NCI-H345 treated with DMSO at 0.1 percent for 48 hours (cell line): ENCODE data around the gene D2HGDH.
"Not testable (repeated sequence)": the region's sequence is repeated elsewhere in the genome, so short reads cannot be mapped to it uniquely, and the experiment has no call there.

Experiments used
- DNase-seq: peaks from one replicate; lab custom pipeline; 2025; ENCODE audit not compliant: unreplicated experiment; lab: John Stamatoyannopoulos, UW

The D2HGDH gene

GRCh38 chr2:241806217-241806616 lies 71.8 kb downstream of the D2HGDH start:
- not testable (repeated sequence) for DNase-seq

DNA sequence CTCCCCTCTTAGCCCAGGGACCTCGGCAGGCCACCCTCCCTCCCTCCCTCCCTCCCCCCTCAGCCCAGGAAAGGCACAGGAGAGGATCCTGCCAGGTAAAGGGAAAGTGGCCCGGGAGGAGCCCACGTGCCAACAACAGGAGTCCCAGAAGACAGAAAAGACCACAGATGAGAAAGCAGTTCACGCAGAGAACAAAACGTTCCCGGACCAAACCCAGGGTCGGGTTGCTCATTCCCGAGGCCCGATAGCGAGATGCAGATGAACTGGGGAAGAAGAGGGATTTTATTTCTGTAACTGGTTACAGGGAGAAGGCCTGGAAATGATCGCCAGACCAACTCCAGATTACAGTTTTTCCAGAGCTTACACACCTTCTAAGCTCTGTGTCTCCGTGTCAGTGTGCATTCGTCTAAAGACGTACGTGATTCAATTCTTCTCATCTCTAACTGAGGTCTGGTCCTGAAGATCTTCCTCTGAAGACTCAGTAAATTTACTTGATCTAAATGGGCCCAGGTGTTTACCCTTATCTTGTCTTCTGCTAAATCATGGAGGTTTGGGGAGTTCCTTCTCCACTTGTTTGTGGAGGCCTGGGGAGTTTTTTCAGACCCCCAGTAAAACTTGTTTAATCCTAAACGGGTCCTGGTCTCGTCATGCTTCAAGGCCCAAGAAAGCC lies 73.8 kb downstream of the D2HGDH start:
- no peak for DNase-seq

- DNase-seq, result no peak
Measured at GRCh38 chr2:241808721-241809382, 74.4 kb downstream of the D2HGDH start, which contains the start of gene NEU4. Gene NEU4 (plus strand): TSS chr2:241809193. CDS start chr2:241814485, 5,292 bp downstream.

DNA sequence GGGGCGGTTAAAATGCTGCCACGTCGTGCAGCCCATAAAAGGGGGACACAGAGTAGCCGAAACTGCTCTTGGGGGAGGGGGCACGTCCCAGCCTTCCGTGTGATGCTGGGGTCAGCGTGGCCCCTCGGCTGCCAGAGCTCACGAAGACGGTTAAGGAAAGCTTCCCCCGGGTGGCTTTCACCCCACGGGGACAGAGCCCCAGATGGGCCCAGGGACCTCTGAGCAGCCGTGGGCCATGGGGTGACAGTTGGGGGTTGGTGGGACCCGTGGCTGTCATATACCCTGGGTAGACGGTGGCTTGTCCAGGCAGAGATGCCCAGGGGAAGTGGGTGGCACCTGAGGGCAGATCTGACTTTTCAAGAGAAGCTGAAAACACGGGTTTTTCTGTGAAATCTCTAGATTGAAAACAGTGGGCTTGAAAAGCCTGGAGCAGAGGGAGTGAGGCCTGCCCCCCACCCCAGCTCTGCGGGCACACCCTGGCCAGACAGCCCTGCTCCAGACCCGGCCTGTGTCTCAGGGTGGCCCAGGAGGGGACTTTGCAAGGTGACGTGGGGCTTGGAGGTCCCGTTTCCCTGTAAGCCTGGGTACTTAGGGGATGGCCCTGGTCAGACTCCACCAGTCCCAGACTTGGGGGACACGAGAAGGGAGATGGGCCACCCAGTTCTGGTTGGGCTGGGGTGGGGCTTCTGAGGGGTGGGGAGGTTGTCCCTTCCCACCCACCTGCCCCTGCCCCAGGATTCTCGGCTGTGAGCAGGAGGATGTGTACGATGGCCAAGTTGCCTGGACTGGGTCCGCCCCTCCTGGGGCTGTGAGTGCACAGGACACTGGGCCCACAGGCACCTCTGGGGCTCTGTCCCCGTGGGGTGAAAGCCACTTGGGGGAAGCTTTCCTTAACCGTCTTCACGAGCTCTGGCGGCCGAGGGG lies 75.2 kb downstream of the D2HGDH start:
- DNase-seq, result no peak

GRCh38 chr2:241810307-241811200 lies 76.1 kb downstream of the D2HGDH start:
- no peak for DNase-seq

DNA sequence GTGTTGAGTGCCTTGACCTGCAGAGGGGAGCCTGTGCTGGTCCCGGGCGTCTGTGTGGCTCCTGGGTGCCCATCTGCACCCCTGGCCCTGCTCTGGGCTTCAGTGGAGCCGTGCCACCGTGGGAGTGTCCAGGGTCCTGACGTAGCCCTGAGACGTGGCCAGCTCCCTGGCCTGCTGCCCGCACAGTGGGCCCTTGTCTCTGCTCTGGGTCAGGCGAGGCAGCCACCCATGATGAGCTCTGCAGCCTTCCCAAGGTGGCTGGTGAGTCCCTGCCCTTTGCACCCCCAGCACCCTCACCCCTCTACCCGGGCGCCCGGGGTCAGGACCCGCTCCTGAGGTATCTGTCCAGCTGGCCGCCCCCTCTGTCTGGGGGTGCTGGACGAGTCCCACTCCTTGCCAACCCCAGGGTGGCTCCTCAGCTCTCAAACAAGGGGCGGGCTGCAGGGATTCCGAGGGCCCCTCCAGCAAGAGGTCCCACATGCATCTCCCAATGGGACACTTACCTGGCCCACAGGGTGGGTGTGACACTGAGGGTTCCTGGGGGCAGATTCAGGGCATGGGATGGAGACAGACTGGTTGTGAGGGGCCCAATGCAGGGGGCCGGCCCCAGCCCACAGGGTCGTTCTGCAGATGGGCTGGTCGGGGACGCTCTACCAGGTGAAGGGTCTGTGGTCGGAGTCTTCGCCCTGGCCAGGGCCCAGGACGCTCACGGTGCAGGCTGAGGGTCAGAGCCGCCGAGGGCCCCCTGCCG lies 76.9 kb downstream of the D2HGDH start:
- DNase-seq, result no peak

DNA sequence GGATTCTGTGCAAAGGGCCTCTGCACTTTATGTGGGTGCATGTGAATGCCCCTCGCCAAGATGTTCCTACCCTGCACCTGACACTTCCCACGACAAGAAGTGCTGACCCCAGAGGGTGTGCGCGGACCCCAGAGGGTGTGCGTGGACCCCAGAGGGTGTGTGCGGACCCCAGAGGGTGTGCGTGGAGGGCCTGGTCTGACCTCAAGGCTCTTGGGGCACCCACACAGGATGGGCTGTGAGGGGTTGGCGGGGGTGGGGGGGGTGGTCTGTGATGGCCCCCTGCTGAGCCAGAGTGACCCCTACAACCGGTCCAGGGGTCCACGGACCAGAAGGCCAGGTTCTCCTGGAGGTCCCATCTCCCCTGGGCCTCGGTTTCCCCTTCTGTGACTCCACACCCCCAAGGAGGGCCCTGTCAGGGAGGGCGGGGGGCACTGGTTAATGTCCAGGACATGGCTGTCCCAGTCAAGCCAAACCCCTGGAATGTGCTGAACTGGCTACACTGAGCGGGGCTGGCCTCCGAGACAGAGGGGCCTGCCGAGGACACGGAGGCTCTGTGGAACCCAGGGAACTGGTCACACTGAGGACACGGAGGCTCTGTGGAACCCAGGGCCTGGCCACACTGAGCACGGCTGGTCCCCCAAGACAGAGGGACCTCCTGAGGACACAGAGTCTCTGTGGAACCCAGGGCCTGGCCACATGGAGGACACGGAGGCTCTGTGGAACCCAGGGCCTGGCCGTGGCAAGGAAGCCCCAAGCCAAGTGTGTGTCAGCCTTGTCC lies 77.7 kb downstream of the D2HGDH start:
- DNase-seq, result no peak

GRCh38 chr2:241812730-241813643 lies 78.6 kb downstream of the D2HGDH start:
- DNase-seq, result no peak

DNA sequence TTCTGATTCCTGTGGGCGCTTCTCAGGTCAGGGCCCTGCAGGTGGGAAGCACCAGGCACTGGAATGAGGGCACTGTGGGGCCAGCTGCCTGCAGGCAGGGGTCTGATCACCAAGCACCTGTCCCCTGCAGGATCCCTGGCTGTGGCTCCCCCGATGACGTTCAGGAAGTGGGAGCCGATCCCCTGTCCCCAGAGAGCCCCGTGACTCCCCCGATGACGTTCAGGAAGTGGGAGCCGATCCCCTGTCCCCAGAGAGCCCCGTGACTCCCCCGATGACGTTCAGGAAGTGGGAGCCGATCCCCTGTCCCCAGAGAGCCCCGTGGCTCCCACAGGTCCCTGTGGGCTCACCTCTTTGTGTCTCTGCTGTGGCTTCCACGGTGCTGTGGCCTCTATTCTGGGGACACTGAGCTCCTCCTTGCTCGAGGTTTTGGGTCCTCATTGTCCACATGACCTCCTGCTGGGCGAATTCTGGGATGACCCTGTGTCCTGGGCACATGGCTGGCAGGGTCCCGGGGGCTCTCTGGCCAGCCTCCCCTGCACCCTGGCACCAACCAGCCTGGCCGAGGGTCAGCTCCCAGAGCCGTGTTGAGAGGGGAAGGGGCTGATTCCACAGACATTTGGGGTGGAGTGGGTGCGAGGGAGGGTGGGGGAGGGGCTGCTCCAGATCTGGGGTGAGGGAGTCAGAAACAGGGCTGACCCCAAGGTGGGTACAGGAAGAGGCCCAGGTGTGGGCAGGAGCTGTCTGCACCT lies 79.4 kb downstream of the D2HGDH start:
- DNase-seq, result no peak

DNA sequence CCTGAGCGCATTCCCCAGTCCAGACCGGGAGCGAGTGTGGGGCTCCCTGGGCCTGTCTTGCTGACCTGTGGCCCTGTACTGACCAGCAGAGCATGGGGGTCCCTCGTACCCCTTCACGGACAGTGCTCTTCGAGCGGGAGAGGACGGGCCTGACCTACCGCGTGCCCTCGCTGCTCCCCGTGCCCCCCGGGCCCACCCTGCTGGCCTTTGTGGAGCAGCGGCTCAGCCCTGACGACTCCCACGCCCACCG lies 79.9 kb downstream of the D2HGDH start:
- DNase-seq, result no peak

DNA sequence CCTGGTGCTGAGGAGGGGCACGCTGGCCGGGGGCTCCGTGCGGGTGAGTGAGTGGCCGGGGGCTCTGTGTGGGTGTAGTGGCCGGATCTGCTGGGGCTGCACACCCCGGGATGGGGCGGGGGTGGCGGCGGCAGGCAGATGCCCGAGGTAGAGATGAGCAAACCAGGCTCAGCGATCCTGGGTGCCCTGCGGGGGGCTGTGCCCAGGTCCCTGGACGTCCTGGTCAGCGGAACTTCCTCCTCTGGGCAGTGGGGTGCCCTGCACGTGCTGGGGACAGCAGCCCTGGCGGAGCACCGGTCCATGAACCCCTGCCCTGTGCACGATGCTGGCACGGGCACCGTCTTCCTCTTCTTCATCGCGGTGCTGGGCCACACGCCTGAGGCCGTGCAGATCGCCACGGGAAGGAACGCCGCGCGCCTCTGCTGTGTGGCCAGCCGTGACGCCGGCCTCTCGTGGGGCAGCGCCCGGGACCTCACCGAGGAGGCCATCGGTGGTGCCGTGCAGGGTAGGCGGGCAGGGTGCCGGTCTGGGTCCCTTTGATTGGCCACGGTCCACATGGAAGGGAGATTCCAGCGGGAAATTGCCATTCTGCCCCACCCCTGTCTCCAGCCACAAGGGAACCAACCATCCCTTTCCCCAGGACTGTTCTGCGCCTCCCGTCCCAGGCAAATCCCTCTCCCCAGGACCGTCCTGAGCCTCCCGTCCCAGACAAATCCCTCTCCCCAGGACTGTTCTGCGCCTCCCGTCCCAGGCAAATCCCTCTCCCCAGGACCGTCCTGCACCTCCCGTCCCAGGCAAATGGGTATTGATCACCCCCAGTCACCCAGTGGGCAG lies 80.4 kb downstream of the D2HGDH start:
- no peak for DNase-seq

- DNase-seq, result no peak
Measured at GRCh38 chr2:241815477-241816430, 81.3 kb downstream of the D2HGDH start.

- no peak for DNase-seq
Measured at GRCh38 chr2:241816431-241817121, 82.1 kb downstream of the D2HGDH start.

- no peak for DNase-seq
Measured at GRCh38 chr2:241817126-241817820, 82.8 kb downstream of the D2HGDH start.

- DNase-seq, result not testable (repeated sequence)
Measured at GRCh38 chr2:241817821-241818215, 83.4 kb downstream of the D2HGDH start.
